ENCODE data around the gene TAS1R3.

DNA sequence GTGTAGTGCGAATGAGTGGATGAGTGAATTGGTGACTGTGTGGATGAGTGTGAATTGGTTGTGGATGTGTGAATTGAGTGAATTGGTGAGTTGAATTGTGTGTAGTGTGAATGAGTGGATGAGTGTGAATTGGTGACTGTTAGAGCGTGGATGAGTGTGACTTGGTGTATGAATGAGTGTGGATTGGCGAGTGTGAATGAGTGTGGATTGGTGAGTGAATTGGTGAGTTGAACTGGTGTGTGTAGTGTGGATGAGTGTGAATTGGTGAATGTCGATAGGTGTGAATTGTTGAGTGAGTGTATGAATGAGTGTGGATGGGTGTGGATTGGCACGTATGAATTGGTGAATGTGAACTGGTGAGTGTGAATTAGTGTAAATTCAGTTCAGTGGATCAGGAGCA, 36.2 kb downstream of the TAS1R3 start:
- TF ChIP-seq, protein P1, sequence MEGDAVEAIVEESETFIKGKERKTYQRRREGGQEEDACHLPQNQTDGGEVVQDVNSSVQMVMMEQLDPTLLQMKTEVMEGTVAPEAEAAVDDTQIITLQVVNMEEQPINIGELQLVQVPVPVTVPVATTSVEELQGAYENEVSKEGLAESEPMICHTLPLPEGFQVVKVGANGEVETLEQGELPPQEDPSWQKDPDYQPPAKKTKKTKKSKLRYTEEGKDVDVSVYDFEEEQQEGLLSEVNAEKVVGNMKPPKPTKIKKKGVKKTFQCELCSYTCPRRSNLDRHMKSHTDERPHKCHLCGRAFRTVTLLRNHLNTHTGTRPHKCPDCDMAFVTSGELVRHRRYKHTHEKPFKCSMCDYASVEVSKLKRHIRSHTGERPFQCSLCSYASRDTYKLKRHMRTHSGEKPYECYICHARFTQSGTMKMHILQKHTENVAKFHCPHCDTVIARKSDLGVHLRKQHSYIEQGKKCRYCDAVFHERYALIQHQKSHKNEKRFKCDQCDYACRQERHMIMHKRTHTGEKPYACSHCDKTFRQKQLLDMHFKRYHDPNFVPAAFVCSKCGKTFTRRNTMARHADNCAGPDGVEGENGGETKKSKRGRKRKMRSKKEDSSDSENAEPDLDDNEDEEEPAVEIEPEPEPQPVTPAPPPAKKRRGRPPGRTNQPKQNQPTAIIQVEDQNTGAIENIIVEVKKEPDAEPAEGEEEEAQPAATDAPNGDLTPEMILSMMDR (IDR thresholded peaks at IDR 0.05): no peak
- TF ChIP-seq EP300 (IDR thresholded peaks at IDR 0.05) (no peak), POLR2A (IDR thresholded peaks at IDR 0.05) (no peak)
